Measurements from ENCODE around the gene FOXP3.

Gene FOXP3

GRCh38 chrX:49214416-49214815, 50.1 kb downstream of the FOXP3 start:
- CTCF ChIA-PET: no interaction called here
- TF ChIP-seq CTCF (conservative IDR thresholded peaks at IDR 0.05; ENCODE audit: low read depth): no peak
- H3K27ac ChIP-seq: no peak overlapping the region
- POLR2A ChIA-PET (ENCODE audit: low non-redundant PET): no interaction called here
- no peak for DNase-seq (ENCODE audit: low spot score)

GRCh38 chrX:49212861-49213260, 51.6 kb downstream of the FOXP3 start:
- no peak for TF ChIP-seq CTCF (conservative IDR thresholded peaks at IDR 0.05; ENCODE audit: low read depth)
- no peak overlapping the region for H3K27ac ChIP-seq
- CTCF ChIA-PET: interaction anchor here (0.9 kb wide), 1 partner anchor 20 kb away, joined by 5 read pairs; no protein-coding TSS in a partner anchor
- POLR2A ChIA-PET (ENCODE audit: low non-redundant PET): no interaction called here
- DNase-seq (ENCODE audit: low spot score): no peak

GRCh38 chrX:49212209-49212608, 52.3 kb downstream of the FOXP3 start:
- no peak for DNase-seq (ENCODE audit: low spot score)
- no peak overlapping the region for H3K27ac ChIP-seq
- POLR2A ChIA-PET (ENCODE audit: low non-redundant PET): no interaction called here
- CTCF ChIA-PET: interaction anchor here (0.9 kb wide), 1 partner anchor 19 kb away, joined by 5 read pairs; no protein-coding TSS in a partner anchor
- TF ChIP-seq CTCF (conservative IDR thresholded peaks at IDR 0.05; ENCODE audit: low read depth): no peak

GRCh38 chrX:49211074-49211473, 53.4 kb downstream of the FOXP3 start:
- ChIA-PET CTCF (no interaction called here), POLR2A (ENCODE audit: low non-redundant PET) (no interaction called here)
- no peak for TF ChIP-seq CTCF (conservative IDR thresholded peaks at IDR 0.05; ENCODE audit: low read depth)
- no peak overlapping the region for H3K27ac ChIP-seq
- DNase-seq (ENCODE audit: low spot score): no peak

GRCh38 chrX:49210406-49210805, 54.1 kb downstream of the FOXP3 start:
- ChIA-PET POLR2A (ENCODE audit: low non-redundant PET) (no interaction called here), CTCF (no interaction called here)
- no peak for TF ChIP-seq CTCF (conservative IDR thresholded peaks at IDR 0.05; ENCODE audit: low read depth)
- H3K27ac ChIP-seq: no peak overlapping the region
- DNase-seq (ENCODE audit: low spot score): no peak

- DNase-seq (ENCODE audit: low spot score): no peak
- POLR2A ChIA-PET (ENCODE audit: low non-redundant PET): no interaction called here
- CTCF ChIA-PET: no interaction called here
- no peak for TF ChIP-seq CTCF (conservative IDR thresholded peaks at IDR 0.05; ENCODE audit: low read depth)
- no peak overlapping the region for H3K27ac ChIP-seq
Observed at GRCh38 chrX:49209434-49210251, 54.9 kb downstream of the FOXP3 start.
